Stimulated activated CD8-positive, alpha-beta memory T cell treated with anti-CD3 and anti-CD28 coated beads, Interleukin-4, amount 100 ng/mL, for 1 hour (primary cell): ENCODE data around the gene C4B.

ENCODE experiments used
- DNase-seq, 2 donors: peaks; one replicate each; pipeline ENCODE4 v3.0.0-alpha.2; 2020; ENCODE audit warnings: low read depth in 2 of 2, low spot score in 1 of 2

C4B gene

GRCh38 chr6:32081168-32081990 is 66.8 kb downstream of the C4B start:
- no peak for DNase-seq

- DNase-seq, result no peak
Observed at GRCh38 chr6:32082478-32082877, 67.9 kb downstream of the C4B start.

GRCh38 chr6:32082935-32083334 is 68.3 kb downstream of the C4B start:
- DNase-seq, result no peak

- no peak for DNase-seq
Observed at GRCh38 chr6:32083812-32084768, 69.5 kb downstream of the C4B start.

GRCh38 chr6:32084780-32085179 is 70.2 kb downstream of the C4B start:
- no peak for DNase-seq
